ENCODE results near the gene EEF1AKMT2.

The EEF1AKMT2 gene

DNA sequence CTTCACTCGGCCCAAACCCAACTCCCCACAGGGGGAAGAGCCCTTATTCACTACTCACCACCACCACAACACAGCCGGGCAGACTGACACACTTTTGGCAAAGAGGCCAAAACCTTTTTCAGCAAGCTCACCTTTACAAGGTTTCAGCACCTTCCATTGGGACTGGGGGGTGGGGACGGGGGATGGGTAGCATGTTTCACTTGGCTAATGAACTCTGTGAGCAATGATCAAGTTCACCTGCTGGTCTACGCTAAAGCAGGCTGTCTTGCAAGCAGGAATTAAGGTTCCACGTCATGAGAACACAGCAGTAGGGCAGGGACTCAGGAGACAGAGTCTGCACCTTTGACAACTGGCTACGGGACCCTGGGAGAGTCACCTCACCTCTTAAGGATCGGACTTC lies 54.5 kb downstream of the EEF1AKMT2 start:
- DNase-seq (ENCODE audit: low spot score) = no peak

- no peak for DNase-seq (ENCODE audit: low spot score)
Measured at GRCh38 chr10:124736491-124737136, 55.1 kb downstream of the EEF1AKMT2 start.

- no peak for DNase-seq (ENCODE audit: low spot score)
Measured at GRCh38 chr10:124735491-124736286, 56.0 kb downstream of the EEF1AKMT2 start.

DNA sequence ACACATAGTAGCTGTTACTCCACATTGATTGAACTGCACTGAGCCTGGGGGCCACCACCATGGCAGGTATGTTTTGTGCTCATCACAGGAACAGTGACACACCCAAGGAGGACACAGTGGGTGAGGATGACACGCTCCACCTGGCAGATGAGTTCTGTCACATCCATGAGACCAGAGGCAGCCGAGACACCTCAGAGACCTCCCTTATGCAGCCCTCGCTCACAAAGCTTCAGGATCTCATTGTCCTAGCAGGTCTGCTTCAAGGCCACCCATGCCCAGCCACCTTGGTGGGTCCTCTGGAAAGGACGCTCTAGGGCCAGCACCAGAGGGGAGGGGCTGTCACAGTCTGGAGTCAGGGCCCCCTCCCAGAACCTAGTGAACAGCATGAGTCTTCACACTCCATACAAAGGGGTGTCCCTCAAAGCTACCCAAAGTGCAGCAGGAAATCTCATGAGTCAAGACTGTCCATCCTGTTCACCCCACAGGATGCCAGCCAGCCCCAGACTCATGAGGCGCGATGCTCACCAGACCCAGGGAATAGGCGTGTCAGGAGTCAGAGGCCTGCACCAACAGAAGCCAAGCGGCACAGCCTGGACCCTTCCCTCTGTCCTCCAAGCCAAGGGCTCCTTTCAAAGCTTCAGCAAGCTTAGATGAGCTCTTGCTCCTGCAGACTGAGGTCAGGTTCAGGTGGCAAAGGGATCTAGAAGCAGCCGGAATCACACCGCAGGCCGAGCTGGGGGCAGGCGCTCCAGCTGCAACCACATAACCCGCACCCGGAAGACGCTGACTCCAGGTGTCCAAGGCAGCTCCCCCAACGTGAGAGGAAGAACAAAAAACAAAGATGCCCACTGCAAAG lies 57.1 kb downstream of the EEF1AKMT2 start:
- DNase-seq (ENCODE audit: low spot score) = no peak

GRCh38 chr10:124733571-124734245 lies 58.0 kb downstream of the EEF1AKMT2 start:
- DNase-seq (ENCODE audit: low spot score) = no peak

GRCh38 chr10:124732931-124733570 lies 58.6 kb downstream of the EEF1AKMT2 start:
- DNase-seq (ENCODE audit: low spot score) = no peak

DNA sequence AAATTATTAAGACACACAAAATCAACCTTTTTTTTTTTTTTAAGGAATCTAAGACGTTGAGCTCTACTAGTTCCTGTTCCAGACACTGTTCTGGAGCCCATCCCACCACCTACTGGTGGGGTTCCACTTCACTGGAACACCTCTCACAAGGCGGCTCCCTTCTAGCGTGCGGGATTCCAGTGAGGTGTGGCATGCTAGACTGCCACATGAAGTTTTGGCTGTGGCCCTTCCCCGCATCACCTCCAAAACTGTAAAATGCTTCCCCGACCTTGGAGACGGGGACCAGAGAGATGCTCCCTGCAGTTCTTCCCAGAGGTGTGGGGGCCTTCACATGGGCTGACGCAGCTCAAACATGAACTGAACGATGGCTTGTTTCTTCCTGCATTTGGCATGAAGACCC lies 60.1 kb downstream of the EEF1AKMT2 start:
- no peak for DNase-seq (ENCODE audit: low spot score)

GRCh38 chr10:124730790-124731189 lies 60.9 kb downstream of the EEF1AKMT2 start:
- DNase-seq (ENCODE audit: low spot score) = no peak

- DNase-seq (ENCODE audit: low spot score) = no peak
Measured at GRCh38 chr10:124728830-124729661, 62.6 kb downstream of the EEF1AKMT2 start.

GRCh38 chr10:124728071-124728829 lies 63.4 kb downstream of the EEF1AKMT2 start:
- DNase-seq (ENCODE audit: low spot score) = peak; percentile 51

GRCh38 chr10:124727361-124727960 lies 64.2 kb downstream of the EEF1AKMT2 start:
- DNase-seq (ENCODE audit: low spot score) = no peak

- no peak for DNase-seq (ENCODE audit: low spot score)
Measured at GRCh38 chr10:124725791-124726190, 65.9 kb downstream of the EEF1AKMT2 start.

GRCh38 chr10:124725171-124725631 lies 66.5 kb downstream of the EEF1AKMT2 start:
- no peak for DNase-seq (ENCODE audit: low spot score)

GRCh38 chr10:124724279-124725027 lies 67.2 kb downstream of the EEF1AKMT2 start:
- no peak for DNase-seq (ENCODE audit: low spot score)

- DNase-seq (ENCODE audit: low spot score) = no peak
Measured at GRCh38 chr10:124723826-124724225, 67.9 kb downstream of the EEF1AKMT2 start.

DNA sequence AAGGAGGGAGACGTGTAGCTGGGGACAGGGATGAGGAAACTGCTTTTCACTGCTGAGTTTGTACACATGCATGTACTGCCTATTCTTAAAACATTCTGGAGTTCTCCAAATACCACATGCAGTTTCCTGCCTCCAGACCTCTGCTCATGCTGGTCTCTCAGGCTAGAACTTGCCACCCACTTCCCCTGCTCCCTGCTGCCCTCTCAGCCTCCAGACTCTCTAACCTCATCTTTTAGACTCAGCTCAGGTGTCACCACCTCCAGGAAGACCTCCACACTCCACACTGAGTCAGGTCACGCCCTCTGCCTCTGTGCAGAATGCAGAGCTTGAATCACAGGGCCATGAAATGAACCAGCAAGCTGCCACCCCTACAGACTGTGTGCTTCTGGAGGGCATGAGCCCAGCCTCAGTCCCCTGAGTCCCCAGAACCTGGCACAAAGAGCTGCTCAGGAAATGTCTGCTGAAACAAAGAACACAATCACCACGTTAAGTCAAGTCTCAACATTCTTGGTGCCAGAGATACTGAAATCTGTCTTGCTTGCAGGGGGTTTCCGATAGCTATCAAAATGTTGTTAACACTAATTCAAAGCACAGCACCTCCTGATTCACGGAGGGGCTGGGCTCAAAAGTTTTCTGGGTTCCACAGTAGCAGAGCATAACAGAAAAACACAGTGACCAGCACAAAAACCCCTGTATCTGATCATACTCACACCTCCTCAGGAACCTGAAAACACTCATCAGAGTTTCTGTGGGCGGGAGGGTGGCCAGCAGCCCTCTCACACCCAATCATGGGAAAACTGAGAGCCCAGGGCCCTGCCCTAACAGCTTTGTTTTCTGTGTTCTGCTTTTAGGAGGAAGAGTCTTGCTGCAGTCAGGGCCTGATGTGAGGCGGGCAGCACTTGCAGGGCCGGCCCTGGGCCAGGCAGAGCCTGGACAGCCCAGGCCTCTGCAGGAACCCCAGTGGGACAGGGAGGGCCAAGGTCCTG lies 68.6 kb downstream of the EEF1AKMT2 start:
- no peak for DNase-seq (ENCODE audit: low spot score)

DNA sequence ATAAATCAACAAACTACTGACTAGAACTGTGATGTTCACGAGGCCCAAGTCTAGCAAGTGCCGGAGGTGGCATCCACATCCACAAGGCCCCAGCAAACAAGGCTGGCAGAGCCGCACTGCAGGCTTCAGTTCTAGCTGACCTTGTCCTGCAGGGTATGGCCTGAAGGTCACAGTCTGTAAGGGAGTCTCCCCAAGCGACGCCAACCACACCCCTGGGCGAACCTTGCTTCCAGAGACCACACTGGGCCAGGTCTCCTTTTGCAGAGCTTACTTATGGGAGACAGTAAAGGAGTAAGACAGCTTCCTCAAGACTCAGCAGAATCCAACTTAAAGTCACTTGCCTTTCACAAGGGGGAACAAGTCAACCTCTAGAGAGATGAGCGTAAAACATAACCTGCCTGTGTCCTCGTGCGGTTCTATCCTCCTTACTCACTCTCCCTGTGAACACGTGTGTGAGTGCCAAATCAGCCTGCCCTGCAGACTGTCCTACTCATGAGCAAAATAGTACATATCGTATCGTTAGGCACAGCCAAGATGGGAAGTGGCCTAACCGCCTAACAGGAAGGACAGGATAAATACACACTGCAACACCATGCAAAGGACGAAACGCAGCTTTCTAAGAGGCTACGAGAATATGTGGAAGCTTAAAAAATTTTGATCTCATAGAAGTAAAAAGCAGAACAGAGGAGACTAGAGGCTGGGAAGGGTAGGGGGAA lies 70.2 kb downstream of the EEF1AKMT2 start:
- no peak for DNase-seq (ENCODE audit: low spot score)

All from kidney capillary endothelial cell (primary cell).